HFF-Myc (cell line): ENCODE measurements around the gene TTC7B.

Experiments
- DNase-seq: peaks from one replicate; pipeline ENCODE4 v3.0.0-alpha.2; 2011; ENCODE audit warnings: low read depth; ENCODE audit errors: extremely low read depth
- H3K4me3 ChIP-seq: replicated peaks from 2 replicates; pipeline ENCODE4 v1.5.1; 2011; ENCODE audit warnings: low read depth, mild to moderate bottlenecking, control low read depth, low read length
- CTCF ChIP-seq: IDR thresholded peaks from 2 replicates; pipeline ENCODE4 v1.5.1; 2012; ENCODE audit warnings: mild to moderate bottlenecking, low read depth, low read length, control low read depth; ENCODE audit errors: missing control alignments

The TTC7B gene

GRCh38 chr14:90812109-90812508 lies 4.1 kb downstream of the TTC7B start:
- TF ChIP-seq CTCF, result no peak
- no peak for DNase-seq
- H3K4me3 ChIP-seq, result no peak overlapping the region

GRCh38 chr14:90811641-90812040 lies 4.6 kb downstream of the TTC7B start:
- no peak for TF ChIP-seq CTCF
- H3K4me3 ChIP-seq, result no peak overlapping the region
- DNase-seq, result no peak

DNA sequence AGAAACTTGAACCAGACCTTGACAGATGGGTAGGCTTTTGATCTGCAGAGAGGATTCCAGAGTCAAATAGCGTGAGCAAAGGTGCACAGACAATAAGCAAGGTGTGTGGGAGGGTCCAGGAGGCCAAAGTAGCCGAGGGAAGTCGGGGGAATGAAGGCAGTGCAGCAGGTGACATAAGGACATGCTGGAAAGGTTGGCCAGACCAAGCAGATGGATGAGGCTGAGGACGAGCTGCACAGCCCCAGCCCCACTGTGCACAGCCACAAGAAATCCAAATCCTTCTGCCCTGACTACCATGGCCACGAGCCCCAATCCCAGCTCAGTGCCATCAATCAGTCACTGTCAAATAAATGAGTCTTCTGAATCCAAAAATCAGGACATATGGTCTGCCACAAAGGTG lies 5.4 kb downstream of the TTC7B start:
- DNase-seq, result no peak
- no peak for TF ChIP-seq CTCF
- no peak overlapping the region for H3K4me3 ChIP-seq

GRCh38 chr14:90809530-90810312 lies 6.5 kb downstream of the TTC7B start:
- H3K4me3 ChIP-seq, result no peak overlapping the region
- no peak for DNase-seq
- no peak for TF ChIP-seq CTCF

- DNase-seq, result no peak
- TF ChIP-seq CTCF, result no peak
- no peak overlapping the region for H3K4me3 ChIP-seq
Measured at GRCh38 chr14:90808759-90809529, 7.3 kb downstream of the TTC7B start.

GRCh38 chr14:90807060-90807459 lies 9.2 kb downstream of the TTC7B start:
- H3K4me3 ChIP-seq, result no peak overlapping the region
- no peak for TF ChIP-seq CTCF
- no peak for DNase-seq
